22Rv1 (cell line): ENCODE results near the gene RAP1GAP2.

ENCODE experiments used
- H3K27ac ChIP-seq: fragments of 450-650 bp; 2 replicates; pipeline ENCODE4 v1.5.1; 2017
- ZFX ChIP-seq: fragments of 450-650 bp; IDR thresholded peaks from 2 replicates; pipeline ENCODE4 v1.6.1; 2017; ENCODE audit warnings: antibody characterized with exemption, borderline replicate concordance
- TF ChIP-seq, protein P1 (sequence below): fragments of 450-650 bp; IDR thresholded peaks from 2 replicates; pipeline ENCODE4 v1.5.1; 2017; ENCODE audit warnings: mild to moderate bottlenecking

The RAP1GAP2 gene

DNA sequence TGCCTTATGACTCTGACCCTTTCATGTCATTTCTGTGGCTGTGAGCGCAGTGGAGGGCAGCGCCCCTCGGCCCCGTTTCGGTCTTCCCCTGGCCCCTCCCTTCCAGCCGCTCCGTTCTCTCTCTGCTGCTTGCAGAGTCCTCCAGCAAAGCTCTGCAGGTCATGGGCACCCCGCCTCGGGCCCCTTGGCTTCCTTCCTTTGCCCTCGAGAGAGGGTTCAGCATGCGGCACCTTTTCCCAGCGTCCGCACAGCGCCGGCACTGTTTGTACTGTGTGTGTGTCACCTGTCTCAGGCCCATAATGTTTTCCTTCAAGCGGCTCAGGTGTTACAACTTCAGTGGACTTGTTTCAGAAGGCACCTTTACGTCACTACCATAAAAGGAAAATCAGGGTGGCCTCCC lies 98.5 kb downstream of the RAP1GAP2 start:
- H3K27ac ChIP-seq = no peak overlapping the region
- TF ChIP-seq, protein P1, sequence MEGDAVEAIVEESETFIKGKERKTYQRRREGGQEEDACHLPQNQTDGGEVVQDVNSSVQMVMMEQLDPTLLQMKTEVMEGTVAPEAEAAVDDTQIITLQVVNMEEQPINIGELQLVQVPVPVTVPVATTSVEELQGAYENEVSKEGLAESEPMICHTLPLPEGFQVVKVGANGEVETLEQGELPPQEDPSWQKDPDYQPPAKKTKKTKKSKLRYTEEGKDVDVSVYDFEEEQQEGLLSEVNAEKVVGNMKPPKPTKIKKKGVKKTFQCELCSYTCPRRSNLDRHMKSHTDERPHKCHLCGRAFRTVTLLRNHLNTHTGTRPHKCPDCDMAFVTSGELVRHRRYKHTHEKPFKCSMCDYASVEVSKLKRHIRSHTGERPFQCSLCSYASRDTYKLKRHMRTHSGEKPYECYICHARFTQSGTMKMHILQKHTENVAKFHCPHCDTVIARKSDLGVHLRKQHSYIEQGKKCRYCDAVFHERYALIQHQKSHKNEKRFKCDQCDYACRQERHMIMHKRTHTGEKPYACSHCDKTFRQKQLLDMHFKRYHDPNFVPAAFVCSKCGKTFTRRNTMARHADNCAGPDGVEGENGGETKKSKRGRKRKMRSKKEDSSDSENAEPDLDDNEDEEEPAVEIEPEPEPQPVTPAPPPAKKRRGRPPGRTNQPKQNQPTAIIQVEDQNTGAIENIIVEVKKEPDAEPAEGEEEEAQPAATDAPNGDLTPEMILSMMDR = no peak
- TF ChIP-seq ZFX = no peak

DNA sequence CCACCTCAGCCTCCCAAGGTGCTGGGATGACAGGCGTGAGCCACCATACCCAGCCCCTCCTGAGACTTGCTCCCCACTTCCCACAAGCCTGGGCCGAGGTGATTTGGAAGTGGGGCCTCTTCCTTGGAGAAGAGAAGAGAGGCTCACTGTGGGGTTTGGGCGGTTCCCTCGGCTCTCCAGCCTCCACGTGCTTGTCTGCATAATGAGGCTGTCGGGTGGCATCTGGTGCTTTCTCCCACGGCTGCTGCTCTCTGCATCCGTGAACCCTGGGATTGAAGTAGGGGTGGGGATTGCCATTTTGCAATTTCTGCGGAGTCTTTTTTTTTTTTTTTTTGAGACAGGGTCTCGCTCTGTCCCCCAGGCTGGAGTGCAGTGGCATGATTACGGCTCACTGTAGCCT lies 101.4 kb downstream of the RAP1GAP2 start:
- no peak for TF ChIP-seq ZFX
- TF ChIP-seq, protein P1 = no peak
- H3K27ac ChIP-seq = no peak overlapping the region

DNA sequence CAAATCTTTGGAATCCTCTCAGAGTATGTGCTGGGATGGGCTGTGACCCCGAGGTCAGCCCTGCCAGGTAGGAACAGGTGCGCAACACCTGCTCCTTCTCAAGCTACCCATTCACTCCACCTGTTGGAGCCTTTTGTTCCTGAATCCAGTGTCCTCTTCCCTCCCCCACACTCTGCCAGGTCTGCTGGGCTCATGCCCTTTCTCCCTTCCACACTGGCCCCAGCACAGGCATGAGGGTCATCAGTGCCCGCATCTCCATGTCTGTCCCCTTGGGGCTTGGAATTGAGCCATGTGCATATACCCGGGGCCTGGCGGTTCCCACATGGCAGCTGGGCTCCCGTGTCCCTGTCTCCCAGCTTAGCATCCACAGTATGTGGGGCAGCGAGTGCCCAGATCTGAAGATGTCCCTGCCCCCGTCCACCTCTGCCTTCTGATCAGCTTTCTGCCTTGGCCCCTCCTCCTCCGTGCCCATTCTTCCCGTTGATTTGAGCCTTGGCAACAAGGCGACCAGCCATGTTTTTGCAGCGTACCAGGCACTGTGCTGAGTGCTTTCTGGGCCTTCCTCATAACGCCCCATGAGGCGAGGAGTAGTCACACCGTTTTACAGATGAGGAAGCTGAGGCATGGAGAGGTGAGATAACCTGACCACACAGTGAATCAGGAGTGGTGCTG lies 102.2 kb downstream of the RAP1GAP2 start:
- TF ChIP-seq, protein P1 = no peak
- TF ChIP-seq ZFX = no peak
- H3K27ac ChIP-seq = no peak overlapping the region

DNA sequence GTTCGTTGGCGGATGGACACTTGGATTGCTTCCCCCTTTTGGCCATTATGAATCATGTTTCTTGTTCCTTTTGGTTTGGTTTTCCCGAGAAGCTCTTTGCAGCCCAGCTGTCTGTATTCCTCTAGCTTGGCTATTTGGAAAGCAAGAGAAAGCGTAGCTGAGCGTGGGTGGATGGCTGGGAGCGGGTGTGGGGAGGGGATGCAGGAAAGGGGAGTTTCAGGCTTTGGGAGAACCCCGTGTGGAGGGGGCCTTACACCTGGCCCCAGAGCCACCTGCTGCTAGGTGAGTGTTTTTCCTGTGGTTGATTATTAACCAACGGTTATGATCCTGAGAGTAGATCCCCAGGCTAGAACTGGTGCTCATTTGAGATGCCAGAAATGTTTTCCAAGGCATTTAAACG lies 103.7 kb downstream of the RAP1GAP2 start:
- H3K27ac ChIP-seq = peak overlapping the region; percentile 72

DNA sequence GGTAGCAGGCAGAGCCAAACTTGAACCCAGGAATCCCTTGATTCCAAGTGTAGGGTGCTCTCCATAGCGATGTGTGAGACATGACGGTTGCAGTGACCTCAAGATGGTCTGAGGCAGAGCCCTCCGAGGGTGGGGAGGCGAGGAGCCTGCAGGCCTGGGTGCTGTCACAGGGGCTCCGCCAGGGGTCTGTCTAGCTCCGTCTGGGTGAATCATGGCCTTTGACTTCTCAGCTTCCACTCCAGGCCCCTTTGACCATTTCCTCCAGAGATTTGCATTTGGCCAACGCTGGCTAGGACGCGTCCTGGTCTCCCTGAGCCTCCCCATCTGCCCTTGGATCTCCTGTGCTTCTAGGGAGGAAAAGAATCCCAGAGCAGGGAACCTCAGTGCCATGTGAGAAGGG lies 104.6 kb downstream of the RAP1GAP2 start:
- TF ChIP-seq ZFX = no peak
- TF ChIP-seq, protein P1 = no peak
- H3K27ac ChIP-seq = peak overlapping the region; percentile 72; the same call in 1 of the 2 replicates

More for the DNA sequence above, 103.7 kb downstream of the RAP1GAP2 start:
- TF ChIP-seq, protein P1 = peak; percentile 16; the same call in 1 of the 2 replicates
- TF ChIP-seq ZFX = no peak

DNA sequence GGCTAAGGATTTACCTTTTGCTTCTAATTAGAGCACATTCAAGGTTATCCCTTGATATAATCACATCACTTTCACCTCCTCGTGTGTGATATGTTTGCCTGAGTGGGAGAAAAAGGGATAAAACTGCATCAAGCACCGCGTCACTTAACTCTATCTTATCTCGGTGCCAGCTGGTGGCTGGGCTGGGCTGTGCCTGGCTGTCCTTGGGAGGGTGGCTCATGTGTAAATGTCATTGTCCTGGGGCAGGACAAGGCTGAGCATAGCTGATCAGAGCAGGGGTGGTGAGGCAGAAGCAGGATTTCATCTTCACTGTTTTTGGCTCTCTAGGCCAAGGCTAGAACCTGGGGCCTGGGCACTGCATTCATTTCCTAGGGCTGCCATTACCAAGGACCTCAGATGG lies 105.3 kb downstream of the RAP1GAP2 start:
- TF ChIP-seq, protein P1 = no peak
- TF ChIP-seq ZFX = no peak
- no peak overlapping the region for H3K27ac ChIP-seq

DNA sequence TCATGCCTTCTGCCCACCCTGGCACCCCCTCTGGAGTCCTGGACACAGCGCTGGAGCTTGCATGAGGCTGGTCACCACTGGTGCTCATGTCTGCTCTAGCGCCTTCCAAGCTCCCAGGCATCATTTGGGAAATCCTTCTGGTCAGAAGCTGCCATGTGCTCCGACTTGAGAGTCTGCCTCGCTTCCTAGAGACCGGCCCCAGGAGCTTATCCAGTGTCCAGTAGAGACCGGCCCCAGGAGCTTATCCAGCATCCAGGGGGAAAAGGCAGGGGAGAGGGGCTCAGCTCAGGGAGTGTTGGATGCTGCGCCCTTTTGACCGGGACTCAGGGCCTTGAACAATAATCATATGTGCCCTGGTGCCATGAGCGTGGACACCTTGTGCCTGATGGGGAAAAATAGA lies 106.3 kb downstream of the RAP1GAP2 start:
- TF ChIP-seq, protein P1 = no peak
- TF ChIP-seq ZFX = no peak
- H3K27ac ChIP-seq = no peak overlapping the region
